Esophagus squamous epithelium (tissue), 4 donors: ENCODE results near the gene IL1RN.

Source experiments
- POLR2A ChIP-seq, 4 donors: fragments of 450-650 bp; IDR thresholded peaks; one replicate each; pipeline ENCODE4 v1.6.1; 2017; ENCODE audit warnings: antibody characterized with exemption in 4 of 4, mild to moderate bottlenecking in 4 of 4, moderate library complexity in 3 of 4
- TF ChIP-seq, protein P1 (sequence below), 6 experiments: fragments of 450-650 bp in 4 of 6; fragments of 200-600 bp in 2 of 6; sonication (generic) in 2 of 6; IDR thresholded peaks; one replicate each; pipeline ENCODE4 v1.5.1; 2016 to 2019; ENCODE audit warnings: antibody characterized with exemption in 6 of 6, mild to moderate bottlenecking in 4 of 6, moderate library complexity in 4 of 6

- TF ChIP-seq, protein P1, sequence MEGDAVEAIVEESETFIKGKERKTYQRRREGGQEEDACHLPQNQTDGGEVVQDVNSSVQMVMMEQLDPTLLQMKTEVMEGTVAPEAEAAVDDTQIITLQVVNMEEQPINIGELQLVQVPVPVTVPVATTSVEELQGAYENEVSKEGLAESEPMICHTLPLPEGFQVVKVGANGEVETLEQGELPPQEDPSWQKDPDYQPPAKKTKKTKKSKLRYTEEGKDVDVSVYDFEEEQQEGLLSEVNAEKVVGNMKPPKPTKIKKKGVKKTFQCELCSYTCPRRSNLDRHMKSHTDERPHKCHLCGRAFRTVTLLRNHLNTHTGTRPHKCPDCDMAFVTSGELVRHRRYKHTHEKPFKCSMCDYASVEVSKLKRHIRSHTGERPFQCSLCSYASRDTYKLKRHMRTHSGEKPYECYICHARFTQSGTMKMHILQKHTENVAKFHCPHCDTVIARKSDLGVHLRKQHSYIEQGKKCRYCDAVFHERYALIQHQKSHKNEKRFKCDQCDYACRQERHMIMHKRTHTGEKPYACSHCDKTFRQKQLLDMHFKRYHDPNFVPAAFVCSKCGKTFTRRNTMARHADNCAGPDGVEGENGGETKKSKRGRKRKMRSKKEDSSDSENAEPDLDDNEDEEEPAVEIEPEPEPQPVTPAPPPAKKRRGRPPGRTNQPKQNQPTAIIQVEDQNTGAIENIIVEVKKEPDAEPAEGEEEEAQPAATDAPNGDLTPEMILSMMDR (IDR thresholded peaks at IDR 0.05) = no peak
- TF ChIP-seq POLR2A (IDR thresholded peaks at IDR 0.05) = no peak
These were observed 15.5 kb upstream of the IL1RN start for GRCh38 chr2:113111823-113112287.
